GM19023 (cell line): ENCODE results near the gene NOS1.
"Not testable (repeated sequence)": the region's sequence is repeated elsewhere in the genome, so short reads cannot be mapped to it uniquely, and the experiment has no call there.

Source experiments
- ATAC-seq: cut with Tn5 transposase; IDR thresholded peaks from one replicate; pipeline ENCODE4 v1.9.1; 2021; ENCODE audit warnings: mild to moderate bottlenecking, moderate library complexity; ENCODE audit not compliant: unreplicated experiment

Gene NOS1

DNA sequence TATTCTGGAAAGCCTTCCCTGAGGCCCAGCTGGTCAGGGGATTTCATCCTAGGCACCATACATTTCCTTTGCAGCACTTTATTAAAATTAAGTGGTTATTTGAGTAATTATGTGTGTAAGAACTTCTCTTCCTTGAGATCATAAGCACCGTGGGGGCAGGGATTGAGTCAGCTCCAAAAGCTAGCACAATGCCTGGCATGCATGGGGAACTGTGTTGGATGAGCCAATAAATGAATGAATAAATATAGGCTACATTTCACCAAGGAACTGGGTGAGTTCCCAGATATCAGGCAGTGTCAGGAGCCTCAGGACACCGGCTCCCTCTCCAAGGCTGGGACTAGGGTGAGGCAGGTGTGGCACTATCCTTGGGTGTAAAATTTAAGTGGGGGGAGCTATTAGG lies 88.3 kb downstream of the NOS1 start:
- no peak for ATAC-seq

DNA sequence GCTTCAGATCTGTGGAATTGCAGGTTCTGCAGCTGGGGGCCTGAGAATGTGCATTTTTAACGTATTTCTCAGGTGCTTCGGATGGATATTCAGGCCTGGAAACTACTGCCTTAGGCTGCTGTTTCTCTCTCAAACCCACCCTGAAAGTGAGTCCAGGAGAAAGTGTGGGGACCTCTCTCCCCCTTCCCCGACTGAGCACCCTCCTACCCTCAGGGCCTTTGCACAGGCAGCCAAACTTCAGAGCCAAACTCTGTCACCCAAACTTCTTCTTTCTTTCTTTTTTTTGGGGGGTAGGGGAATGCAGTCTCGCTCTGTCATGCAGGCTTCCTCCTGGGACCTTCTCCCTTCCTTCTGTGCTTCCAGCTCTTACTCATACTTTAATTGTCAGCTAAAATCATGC lies 88.7 kb downstream of the NOS1 start:
- no peak for ATAC-seq

DNA sequence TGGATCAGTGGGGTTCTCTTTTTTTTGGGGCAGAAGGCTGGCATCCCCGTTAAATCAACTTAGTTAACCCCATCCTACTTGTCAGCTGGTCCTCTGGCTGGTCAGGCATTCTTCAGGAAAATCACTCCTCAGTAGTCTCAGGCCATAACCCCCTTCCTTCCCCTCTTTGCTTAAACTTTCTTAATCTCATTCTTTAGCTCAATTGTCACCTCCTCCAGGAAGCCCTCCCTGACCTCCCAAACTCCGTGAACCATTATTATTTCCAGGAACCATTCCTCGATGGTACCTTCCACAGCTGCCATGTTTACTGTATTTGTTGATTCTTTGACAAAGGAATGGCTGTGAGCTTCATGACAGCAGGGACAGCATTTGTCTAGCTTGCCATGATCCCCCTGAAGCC lies 98.7 kb downstream of the NOS1 start:
- no peak for ATAC-seq

DNA sequence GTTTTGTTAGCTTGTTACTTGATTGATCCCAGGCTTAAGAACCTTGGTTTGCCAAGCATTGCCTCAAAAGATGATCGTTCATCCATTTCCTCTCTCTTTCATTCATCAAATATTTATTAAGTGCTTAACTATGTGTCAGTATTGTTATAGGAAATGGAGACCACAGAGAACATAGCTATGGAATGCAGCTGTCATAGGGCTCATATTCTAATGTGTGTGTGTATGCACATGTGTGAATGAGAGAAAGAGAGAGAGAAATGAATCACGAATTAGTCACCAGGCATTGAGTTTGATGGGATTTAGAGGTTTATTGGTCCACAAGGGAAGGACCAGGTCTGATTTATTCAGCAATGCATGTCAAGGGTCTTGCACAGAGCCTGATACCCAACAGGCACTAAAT lies 100.2 kb downstream of the NOS1 start:
- ATAC-seq: no peak

DNA sequence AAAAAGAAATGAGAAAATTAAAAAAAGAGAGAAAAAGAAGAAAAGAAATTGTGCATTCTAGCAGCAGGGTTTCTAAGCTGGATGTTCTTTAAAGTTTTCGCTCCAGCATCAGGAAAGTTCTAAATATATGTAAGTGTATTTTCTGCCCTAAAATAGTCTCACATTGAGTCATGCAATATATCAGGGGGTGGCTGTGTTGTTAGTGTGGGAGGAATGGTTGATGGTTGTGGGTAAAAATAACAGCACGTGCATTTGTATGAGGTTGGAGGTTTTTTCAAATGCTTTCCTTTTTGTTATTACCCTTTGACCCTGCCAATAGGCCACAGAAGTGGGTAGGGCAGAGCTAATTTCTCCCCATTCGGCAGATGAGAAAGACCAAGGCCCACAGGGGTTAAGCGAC lies 106.0 kb downstream of the NOS1 start:
- ATAC-seq: no peak

DNA sequence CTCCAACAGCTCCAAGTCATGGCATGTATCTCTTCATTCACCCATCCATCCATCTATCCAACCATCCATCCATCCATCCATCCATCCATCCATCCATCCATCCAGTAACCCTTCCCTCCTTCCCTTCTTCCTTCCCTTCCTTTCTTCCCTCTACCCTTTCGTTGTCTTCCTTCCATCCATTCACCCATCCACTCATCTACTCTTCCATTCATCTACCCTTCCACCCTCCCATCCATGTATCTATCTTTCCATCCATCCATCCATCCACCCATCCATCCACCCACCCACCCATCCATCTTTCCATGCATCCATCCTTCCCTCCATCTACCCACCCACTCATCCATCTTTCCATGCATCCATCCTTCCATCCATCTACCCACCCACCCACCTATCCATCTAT lies 117.9 kb downstream of the NOS1 start:
- ATAC-seq: no peak

DNA sequence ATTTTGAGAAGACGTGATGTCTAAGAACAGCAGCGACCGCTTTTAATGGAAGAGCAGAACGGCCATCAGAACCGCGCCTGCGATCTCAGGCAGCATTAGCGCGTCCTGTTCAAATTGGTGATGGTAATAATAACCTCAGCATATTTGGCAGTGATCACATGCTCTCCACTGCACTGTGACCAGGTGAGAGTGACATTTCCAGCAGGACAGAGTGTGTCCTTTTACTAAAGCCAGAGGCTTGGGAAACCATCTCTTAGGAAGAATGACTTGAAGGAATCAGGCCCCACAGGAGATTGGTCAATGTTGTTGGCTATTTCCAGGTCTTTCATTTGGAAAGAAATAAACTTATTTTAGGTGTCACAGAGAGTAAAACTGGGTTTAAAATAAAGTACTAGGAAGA lies 119.7 kb downstream of the NOS1 start:
- ATAC-seq: no peak

DNA sequence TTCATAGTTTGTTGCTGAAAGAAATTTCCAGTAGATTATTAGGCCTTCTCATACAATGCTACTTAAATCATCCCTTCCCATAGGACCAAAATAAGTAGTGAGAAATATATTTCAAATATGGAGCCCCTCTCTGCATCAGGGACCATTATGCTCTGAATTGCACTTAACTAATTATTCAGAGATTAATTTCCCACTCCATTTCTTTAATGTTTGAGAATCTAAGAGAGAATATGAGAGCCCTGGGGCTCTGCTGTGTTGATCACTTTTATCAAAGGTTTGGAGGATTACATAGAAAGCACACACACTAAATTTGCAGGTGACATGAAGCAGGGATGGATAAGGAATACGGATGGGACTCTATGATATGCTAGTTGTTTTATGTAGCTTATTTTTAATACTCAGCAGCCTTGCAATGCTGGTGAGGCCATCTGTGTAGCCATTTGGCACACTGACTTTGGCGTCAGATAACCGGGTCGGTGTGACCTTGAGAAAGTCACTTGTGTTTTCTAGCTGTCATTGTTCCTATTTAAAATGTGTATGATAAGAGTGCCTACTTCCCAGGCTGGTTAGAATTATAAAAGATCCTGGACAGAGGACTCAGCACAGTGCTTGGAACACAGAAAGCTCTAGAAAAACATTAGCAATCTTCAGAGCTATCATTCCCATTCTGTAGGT lies 121.2 kb downstream of the NOS1 start:
- no peak for ATAC-seq

DNA sequence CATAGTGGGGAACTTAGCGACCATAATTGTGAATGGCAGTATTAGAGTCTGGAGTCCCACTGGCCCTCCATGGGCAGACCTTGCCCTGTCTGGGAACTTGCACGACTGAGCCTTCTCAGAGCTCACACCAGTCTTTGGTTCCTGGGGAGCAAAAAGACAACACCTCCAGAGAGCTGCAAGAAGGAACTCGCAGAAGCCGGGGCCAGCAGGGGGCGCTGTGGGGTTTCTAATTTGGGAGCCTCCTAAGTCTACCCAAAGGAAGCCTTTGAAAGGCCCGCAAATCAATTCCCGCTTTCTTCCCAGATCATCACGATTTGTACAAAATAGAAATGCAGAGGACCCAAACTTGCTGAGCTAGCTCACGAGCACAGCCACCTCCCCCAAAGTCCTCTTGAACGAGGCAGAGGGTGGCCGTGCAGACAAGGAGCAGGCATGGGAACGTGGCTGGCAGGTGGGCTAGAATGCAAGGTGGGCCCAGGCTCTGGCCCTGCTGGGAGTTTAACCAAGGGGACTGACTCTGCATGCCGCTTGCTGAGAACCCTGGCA lies 124.9 kb downstream of the NOS1 start:
- no peak for ATAC-seq

DNA sequence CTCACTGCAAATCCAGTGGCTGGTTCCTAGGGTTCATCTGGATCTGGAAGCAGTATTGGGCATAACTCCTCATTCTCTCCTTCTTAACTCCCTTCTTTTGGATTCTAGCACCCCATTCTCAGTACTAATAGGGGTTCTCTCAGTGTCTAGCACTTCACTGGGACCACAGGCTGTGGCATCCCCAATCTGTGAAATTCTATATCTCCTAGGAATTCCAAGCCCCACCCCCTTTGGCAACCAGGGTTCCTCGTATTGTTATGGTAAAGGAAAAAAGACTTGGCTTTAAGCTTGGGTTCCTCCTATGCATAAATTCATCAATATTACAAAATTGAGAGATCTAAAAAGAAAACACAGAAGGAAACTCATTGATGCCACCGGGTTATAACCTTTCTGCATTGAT lies 126.2 kb downstream of the NOS1 start:
- ATAC-seq: no peak

DNA sequence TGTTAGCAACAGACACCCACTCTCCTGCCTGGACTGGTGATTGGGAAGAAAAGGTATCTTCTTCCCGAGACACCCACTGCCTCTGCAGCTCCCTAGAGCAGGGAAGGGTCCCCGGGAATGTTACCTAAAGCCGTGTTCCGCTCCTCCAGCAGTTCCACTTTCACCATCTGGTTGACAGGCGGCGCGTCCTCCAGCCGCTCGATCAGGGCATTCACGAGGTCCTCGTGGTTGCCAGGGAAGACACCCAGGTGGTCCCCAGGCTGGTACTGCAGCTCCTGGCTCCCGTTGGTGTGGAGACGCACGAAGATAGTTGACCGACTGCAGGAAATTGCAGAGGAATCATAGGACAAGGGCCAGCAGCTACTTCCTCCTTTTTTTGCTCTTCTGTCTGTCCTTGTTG lies 127.0 kb downstream of the NOS1 start:
- ATAC-seq: no peak

DNA sequence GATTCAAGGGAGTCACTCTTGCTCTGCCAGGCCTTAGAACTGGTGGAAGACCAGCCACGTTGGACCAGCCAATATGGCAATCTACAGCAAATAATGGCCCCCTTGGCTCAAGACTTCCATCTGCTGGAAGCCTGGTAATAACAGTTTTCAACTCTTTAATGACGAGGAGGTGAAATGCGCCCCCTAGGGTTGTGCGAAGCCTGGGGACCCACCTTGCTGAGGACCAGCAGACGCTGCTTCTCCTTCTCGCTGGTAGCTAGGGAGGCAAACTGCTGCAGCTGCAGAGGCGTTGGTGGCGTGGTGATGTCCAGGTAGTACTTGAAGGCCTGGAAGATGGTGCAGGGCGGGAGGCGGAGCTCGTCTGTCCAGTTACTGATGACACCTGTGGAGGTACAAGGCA lies 129.7 kb downstream of the NOS1 start:
- ATAC-seq: no peak

DNA sequence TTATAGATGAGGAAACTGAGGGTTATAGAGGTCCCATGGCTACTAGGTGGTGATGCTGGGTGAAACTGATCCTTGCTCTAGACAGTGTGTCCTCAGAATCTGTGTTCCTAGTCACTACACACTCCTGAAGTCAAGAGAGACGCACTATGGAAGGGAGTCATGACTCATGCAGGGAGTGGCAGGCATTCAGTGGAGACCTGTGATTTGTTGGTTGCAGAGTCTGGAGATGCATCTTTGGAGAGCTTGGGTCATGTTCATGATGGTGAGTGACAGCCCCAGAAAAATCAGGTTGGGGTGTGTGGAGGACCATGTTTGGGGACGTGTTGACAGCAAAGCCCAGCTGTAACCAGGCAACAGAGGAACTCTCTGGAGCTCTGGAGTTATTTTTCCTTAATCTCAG lies 133.2 kb downstream of the NOS1 start:
- no peak for ATAC-seq

DNA sequence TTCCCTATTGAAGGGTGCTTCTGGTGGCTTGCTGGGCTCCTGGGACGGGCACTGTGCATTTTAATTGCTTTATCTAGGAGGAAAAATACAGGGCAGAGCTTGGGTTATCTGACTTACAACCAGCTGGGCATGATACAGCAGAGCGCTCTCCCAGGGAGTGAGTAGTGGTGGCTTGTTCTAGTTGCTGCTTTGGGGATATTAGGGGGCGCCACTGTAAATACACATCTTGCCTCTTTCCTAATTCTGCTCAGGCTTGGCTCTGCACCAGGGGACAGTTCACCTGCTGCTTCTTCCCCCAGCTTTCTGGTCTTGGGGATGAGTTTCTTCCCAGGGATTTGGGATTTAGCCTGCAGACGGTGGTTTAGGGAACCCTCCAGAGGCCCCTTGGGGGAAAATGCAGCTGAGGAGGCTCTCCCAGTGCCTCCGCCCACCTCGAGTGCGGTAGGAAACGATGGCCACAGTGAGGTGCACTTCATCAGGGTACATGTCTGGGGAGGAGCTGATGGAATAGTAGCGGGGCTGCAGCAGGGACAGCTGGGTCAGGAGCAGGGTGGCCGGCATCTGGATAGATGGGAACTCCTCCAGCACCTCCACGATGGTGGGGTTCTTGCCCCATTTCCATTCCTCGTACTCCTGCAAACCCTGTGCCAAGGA lies 134.3 kb downstream of the NOS1 start:
- no peak for ATAC-seq

DNA sequence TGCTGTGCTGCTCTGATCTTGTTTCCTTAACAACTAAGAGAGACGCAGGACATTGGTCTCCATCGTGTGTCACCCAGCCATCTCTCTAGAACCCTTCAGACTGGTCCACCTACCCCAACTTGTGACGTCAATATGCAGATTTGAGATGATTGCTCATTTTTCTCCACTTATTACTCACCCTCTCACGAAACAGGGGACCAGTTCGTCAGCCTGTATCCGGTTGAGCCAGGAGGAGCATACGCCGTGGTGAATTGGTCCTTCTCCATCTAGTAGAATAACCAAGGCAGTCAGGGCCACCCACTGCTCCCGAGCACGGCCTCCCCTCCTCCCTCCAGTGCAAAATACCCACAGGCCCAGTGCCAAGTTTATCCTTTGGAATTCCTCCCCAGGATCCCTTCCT lies 134.9 kb downstream of the NOS1 start:
- ATAC-seq: no peak

DNA sequence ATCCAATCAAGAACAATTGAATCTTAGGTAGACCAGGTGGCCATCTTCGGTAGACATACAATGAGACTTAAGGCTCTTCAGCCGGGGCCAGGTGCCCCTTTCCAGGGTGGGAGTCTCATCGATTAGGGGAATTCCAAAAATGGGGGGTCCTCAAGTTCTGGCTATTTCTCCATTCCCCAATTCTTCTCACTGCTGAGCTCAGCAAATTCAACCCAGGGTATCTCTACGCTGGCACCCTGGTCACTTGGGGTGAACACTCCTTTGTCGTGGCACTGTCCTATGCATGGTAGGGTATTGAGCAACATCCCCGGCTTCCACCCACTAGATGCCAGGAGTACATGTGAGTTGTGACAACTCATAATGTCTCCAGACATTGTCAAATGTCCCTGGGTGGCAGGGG lies 136.2 kb downstream of the NOS1 start:
- ATAC-seq: no peak

DNA sequence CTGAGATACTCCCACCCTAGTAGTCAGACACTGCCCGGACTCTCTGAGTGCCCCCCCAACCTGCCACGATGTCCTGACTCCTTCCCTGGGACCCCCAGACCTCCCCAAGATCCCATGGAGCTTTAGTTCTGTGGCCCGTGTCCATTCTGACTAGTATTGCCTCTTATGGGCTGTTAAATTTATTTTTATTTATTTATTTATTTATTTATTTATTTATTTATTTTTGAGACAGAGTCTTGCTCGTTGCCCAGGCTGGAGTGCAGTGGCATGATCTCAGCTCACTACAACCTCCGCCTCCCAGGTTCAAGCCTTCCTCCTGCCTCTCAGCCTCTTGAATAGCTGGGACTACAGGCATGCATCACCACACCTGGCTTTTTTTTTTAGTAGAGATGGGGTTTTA lies 140.5 kb downstream of the NOS1 start:
- not testable (repeated sequence) for ATAC-seq

DNA sequence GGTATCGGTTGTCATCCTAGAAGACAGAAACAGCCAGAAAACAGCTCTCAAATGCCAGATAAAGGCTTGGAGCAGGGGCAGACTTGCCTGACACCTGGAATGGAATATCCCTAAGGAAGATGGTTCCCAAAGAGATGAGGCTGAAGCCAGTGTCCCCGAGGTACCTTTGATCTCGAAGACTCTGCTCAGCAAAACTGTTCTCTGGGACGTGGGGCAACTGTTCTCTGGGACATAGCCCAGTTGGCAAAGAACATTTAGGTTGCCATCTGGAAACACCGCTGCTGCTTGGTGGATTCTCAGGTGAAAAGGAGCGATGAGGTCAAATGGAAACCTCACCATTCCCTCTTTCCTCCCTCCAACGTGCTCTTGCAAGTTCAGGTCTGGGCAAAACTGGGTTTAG lies 143.3 kb downstream of the NOS1 start:
- ATAC-seq: no peak

DNA sequence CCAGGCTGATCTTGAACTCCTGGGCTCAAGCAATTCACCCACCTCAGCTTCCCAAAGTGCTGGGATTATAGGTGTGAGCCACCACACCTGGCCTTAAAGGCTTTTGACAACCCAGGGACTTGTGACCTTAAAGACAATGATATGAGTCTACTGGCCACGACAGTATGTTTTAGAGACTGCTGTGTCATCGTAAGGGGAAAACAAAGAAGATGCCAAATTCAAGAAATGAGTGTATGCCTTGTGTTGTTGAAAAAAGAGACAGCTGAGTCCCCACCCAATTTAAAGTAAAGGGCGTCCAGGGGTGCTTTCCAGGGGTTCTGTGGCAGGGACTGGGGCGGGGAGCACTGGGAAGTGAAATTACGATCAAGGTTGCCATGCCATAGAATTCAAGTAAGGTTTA lies 144.7 kb downstream of the NOS1 start:
- ATAC-seq: no peak

DNA sequence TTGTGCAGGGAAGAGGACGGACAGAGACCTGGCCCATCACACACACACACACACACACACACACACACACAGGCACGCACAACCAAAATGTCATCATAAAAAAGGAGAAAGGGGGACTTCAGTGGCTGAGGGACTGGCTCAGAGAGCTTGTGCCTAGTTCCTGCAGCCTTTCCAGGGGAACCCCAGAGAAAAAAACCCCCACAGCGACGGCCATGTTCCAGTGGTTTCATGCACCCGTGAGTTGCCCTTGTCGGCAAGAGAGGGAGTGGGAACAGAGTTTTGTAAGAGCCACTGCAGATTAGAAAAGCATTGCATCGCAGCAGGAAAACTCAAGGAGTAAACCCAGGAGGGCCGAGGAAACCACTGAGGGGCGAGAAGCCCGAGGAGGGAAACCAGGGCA lies 146.6 kb downstream of the NOS1 start:
- ATAC-seq: no peak

DNA sequence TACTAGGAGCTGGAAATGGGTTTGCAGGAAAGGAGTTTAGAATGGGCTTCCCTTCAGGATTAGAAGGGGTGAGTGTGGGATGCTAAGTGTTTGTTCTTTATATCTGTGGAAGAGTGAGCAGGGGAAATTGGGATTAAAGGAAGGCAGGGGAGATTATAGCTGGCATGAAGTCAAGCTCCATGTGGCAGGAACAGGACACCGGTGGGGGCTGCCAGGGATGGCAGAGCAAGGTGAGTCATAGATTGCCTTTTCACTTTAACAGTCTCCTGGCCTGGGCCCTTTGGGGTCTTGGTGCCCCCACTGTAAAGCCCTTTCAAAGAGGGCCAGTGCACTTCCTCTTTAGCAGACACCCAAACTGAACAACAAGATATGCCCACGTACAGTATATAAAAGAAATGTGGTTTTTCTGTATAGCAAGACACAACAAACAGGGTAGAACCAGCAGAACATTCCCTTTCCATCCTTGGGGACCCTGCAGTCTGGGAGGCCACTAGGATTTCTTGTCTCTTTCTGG lies 148.1 kb downstream of the NOS1 start:
- no peak for ATAC-seq

DNA sequence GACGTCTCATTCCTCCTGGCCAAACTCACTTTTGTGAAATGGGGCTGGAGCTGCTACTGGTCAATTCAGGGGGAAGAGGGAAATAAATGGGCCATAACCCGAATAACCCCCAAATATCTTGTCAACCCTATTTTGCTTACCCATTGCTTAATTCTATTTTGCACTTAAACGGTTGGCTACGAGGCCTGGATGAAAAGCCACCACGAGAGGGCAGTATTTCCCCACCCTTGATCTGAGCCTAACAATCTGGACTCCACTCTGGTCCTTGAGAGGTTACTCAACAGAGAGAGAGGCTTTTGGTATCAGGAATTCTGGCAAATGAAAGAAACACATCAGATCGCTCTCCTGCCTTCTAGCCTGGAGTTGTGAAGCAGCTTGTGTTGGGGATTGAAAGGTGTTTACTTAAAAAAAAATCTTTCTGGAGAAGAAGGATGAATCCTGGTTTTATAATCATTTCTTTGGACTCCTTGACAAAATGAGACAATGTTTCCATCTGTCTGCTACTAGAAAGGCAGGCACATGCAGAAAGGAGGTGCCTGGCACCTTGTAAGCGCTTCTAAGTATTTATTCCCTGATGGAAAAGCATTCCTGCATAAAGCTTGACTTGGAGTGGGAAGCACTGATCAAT lies 148.7 kb downstream of the NOS1 start:
- no peak for ATAC-seq
